ENCODE results near the gene SHC3.

- TF ChIP-seq, protein P1, sequence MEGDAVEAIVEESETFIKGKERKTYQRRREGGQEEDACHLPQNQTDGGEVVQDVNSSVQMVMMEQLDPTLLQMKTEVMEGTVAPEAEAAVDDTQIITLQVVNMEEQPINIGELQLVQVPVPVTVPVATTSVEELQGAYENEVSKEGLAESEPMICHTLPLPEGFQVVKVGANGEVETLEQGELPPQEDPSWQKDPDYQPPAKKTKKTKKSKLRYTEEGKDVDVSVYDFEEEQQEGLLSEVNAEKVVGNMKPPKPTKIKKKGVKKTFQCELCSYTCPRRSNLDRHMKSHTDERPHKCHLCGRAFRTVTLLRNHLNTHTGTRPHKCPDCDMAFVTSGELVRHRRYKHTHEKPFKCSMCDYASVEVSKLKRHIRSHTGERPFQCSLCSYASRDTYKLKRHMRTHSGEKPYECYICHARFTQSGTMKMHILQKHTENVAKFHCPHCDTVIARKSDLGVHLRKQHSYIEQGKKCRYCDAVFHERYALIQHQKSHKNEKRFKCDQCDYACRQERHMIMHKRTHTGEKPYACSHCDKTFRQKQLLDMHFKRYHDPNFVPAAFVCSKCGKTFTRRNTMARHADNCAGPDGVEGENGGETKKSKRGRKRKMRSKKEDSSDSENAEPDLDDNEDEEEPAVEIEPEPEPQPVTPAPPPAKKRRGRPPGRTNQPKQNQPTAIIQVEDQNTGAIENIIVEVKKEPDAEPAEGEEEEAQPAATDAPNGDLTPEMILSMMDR (IDR thresholded peaks at IDR 0.05; ENCODE audit: borderline replicate concordance, extremely low read depth, low read length, poor library complexity, severe bottlenecking), result no peak
- TF ChIP-seq EZH2 (IDR thresholded peaks at IDR 0.05; ENCODE audit: borderline replicate concordance, low read depth, low read length, severe bottlenecking), result no peak
Observed at GRCh38 chr9:88988796-88989641, 189.6 kb downstream of the SHC3 start.

All from DND-41 (cell line).